Common myeloid progenitor, CD34-positive (primary cell): ENCODE data around the gene POTEH.
"Not testable (repeated sequence)": the region's sequence is repeated elsewhere in the genome, so short reads cannot be mapped to it uniquely, and the experiment has no call there.

ENCODE experiments used
- CTCF ChIA-PET: fragments of 350-600 bp; sonication (Branson Sonifier 250); formaldehyde crosslinking; loops from one replicate; lab custom pipeline; 2021; ENCODE audit warnings: antibody characterized with exemption; lab: Charles Lee
- POLR2A ChIA-PET: fragments of 350-600 bp; sonication (Branson Sonifier 250); formaldehyde crosslinking; loops from one replicate; lab custom pipeline; 2021; ENCODE audit warnings: antibody characterized with exemption; lab: Charles Lee
- DNase-seq, 3 donors: peaks; one replicate each; pipeline versions ENCODE4 v3.0.0 to v3.0.0-alpha.2; 2013
- H3K27ac ChIP-seq, 2 experiments: 1 replicate in 1 of 2; 2 replicates in 1 of 2; pipeline ENCODE4 v1.7.0; 2013; ENCODE audit warnings: inconsistent platforms in 2 of 2, low read length in 2 of 2, mild to moderate bottlenecking in 2 of 2, low read depth in 1 of 2, moderate library complexity in 1 of 2; ENCODE audit not compliant: severe bottlenecking in 2 of 2, insufficient read depth in 1 of 2, poor library complexity in 1 of 2
- H3K27me3 ChIP-seq, 5 experiments: replicated peaks in 2 of 5; 1 replicate in 3 of 5; 2 replicates in 2 of 5; pipeline versions ENCODE4 v1.6.1 to v1.7.0; 2013; ENCODE audit warnings: low read length in 4 of 5, mild to moderate bottlenecking in 2 of 5, moderate library complexity in 2 of 5, inconsistent platforms in 1 of 5; ENCODE audit not compliant: insufficient read depth in 5 of 5, control insufficient read depth in 4 of 5
- H3K36me3 ChIP-seq, 4 experiments: 1 replicate in 2 of 4; 2 replicates in 2 of 4; pipeline versions ENCODE4 v1.6.1 to v1.7.0; 2013; ENCODE audit warnings: low read length in 3 of 4, control low read depth in 1 of 4, mild to moderate bottlenecking in 1 of 4; ENCODE audit not compliant: control insufficient read depth in 4 of 4, insufficient read depth in 4 of 4
- H3K4me1 ChIP-seq, 4 experiments: 1 replicate in 3 of 4; 2 replicates in 1 of 4; pipeline versions ENCODE4 v1.6.1 to v1.7.1; 2013; ENCODE audit warnings: low read length in 3 of 4, mild to moderate bottlenecking in 3 of 4, control low read depth in 1 of 4, inconsistent platforms in 1 of 4, moderate library complexity in 1 of 4; ENCODE audit not compliant: control insufficient read depth in 4 of 4, insufficient read depth in 4 of 4; ENCODE audit errors: control extremely low read depth in 1 of 4
- H3K4me3 ChIP-seq, 7 experiments: 1 replicate in 4 of 7; 2 replicates in 3 of 7; pipeline versions ENCODE4 v1.5.1 to v1.7.0; 2013; ENCODE audit warnings: mild to moderate bottlenecking in 7 of 7, low read length in 6 of 7, moderate library complexity in 6 of 7, inconsistent platforms in 2 of 7, low read depth in 2 of 7, control low read depth in 1 of 7; ENCODE audit not compliant: insufficient read depth in 4 of 7, control insufficient read depth in 1 of 7; ENCODE audit errors: extremely low read depth in 1 of 7
- H3K9me3 ChIP-seq, 5 experiments: 1 replicate in 4 of 5; 2 replicates in 1 of 5; pipeline versions ENCODE4 v1.6.1 to v1.7.1; 2013; ENCODE audit warnings: low read length in 4 of 5, mild to moderate bottlenecking in 2 of 5, inconsistent platforms in 1 of 5, low read depth in 1 of 5, moderate library complexity in 1 of 5; ENCODE audit not compliant: control insufficient read depth in 4 of 5, insufficient read depth in 2 of 5; ENCODE audit errors: control extremely low read depth in 1 of 5
- WGBS: methylation state at CpG from one replicate; pipeline ENCODE4 v1.1.5; 2013; ENCODE audit not compliant: insufficient coverage; 5-methylcytosine and 5-hydroxymethylcytosine counted together

The POTEH gene

GRCh38 chr22:15665478-15665877, 24.3 kb upstream of the POTEH start:
- H3K4me1 ChIP-seq, CTCF ChIA-PET, H3K9me3 ChIP-seq, H3K27ac ChIP-seq, H3K27me3 ChIP-seq, POLR2A ChIA-PET, H3K4me3 ChIP-seq, H3K36me3 ChIP-seq, DNase-seq: not testable (repeated sequence)
- WGBS: no CpG with 5 or more reads among the region's 5 CpGs

- H3K36me3 ChIP-seq, CTCF ChIA-PET, H3K9me3 ChIP-seq, H3K27me3 ChIP-seq, DNase-seq, H3K4me1 ChIP-seq, H3K27ac ChIP-seq, POLR2A ChIA-PET, H3K4me3 ChIP-seq: not testable (repeated sequence)
- WGBS: no CpG with 5 or more reads among the region's 12 CpGs
Measured at GRCh38 chr22:15669430-15669829, 20.4 kb upstream of the POTEH start.

- H3K27ac ChIP-seq, CTCF ChIA-PET, H3K4me3 ChIP-seq, DNase-seq, POLR2A ChIA-PET, H3K36me3 ChIP-seq, H3K27me3 ChIP-seq, H3K9me3 ChIP-seq, H3K4me1 ChIP-seq: not testable (repeated sequence)
- WGBS: no CpG with 5 or more reads among the region's 8 CpGs
Measured at GRCh38 chr22:15679702-15680101, 10.1 kb upstream of the POTEH start.

GRCh38 chr22:15684115-15684514, 5.7 kb upstream of the POTEH start:
- H3K27ac ChIP-seq, H3K9me3 ChIP-seq, H3K4me3 ChIP-seq, CTCF ChIA-PET, POLR2A ChIA-PET, DNase-seq, H3K27me3 ChIP-seq, H3K36me3 ChIP-seq, H3K4me1 ChIP-seq: not testable (repeated sequence)
- no CpG with 5 or more reads among the region's 3 CpGs for WGBS

GRCh38 chr22:15684695-15685094, 5.1 kb upstream of the POTEH start:
- H3K36me3 ChIP-seq, H3K4me1 ChIP-seq, CTCF ChIA-PET, H3K27ac ChIP-seq, POLR2A ChIA-PET, H3K9me3 ChIP-seq, H3K4me3 ChIP-seq, H3K27me3 ChIP-seq, DNase-seq: not testable (repeated sequence)
- no CpG with 5 or more reads among the region's 6 CpGs for WGBS

GRCh38 chr22:15685641-15686040, 4.2 kb upstream of the POTEH start:
- H3K4me3 ChIP-seq, H3K27me3 ChIP-seq, POLR2A ChIA-PET, H3K9me3 ChIP-seq, H3K27ac ChIP-seq, DNase-seq, CTCF ChIA-PET, H3K36me3 ChIP-seq, H3K4me1 ChIP-seq: not testable (repeated sequence)
- no CpG with 5 or more reads among the region's 4 CpGs for WGBS

GRCh38 chr22:15687086-15687485, 2.7 kb upstream of the POTEH start:
- CTCF ChIA-PET, H3K27me3 ChIP-seq, H3K27ac ChIP-seq, H3K4me1 ChIP-seq, POLR2A ChIA-PET, H3K36me3 ChIP-seq, DNase-seq, H3K9me3 ChIP-seq, H3K4me3 ChIP-seq: not testable (repeated sequence)
- WGBS: no CpG with 5 or more reads among the region's 3 CpGs
